K562 (cell line): ENCODE measurements around the gene MLLT11. TPM values are rescaled to one million over a fixed set of nuclear protein-coding genes. Genes with fewer than 3 reads are reported as not detected.
A peak's percentile ranks its signal among the peaks of the same experiment; 100 is the strongest.

ENCODE experiments used
- AFF4 ChIP-seq: sonication (generic); formaldehyde crosslinking; IDR thresholded peaks from 2 replicates; pipeline ENCODE4 v1.8.0; 2023; ENCODE audit warnings: mild to moderate bottlenecking, missing genetic modification reagents
- CBX8 ChIP-seq: fragments of 200-600 bp; sonication (generic); IDR thresholded peaks from 2 replicates; pipeline ENCODE4 v1.6.1; 2012; ENCODE audit warnings: borderline replicate concordance, mixed run types, low read depth, mild to moderate bottlenecking, moderate library complexity, mixed read lengths, low read length, control low read depth, inconsistent platforms; ENCODE audit not compliant: poor library complexity, severe bottlenecking; ENCODE audit errors: extremely low read depth
- FOXK2 ChIP-seq, 2 experiments: fragments of 450-650 bp; IDR thresholded peaks in 1 of 2; conservative IDR thresholded peaks in 1 of 2; 2 replicates each; pipeline ENCODE4 v1.6.1; 2016; ENCODE audit warnings: low read depth in 2 of 2, mild to moderate bottlenecking in 1 of 2
- GTF3C2 ChIP-seq: IDR thresholded peaks from 3 replicates; pipeline ENCODE4 v1.6.1; 2011; ENCODE audit warnings: borderline replicate concordance, mild to moderate bottlenecking, moderate library complexity; ENCODE audit not compliant: insufficient read length; ENCODE audit errors: extremely low read depth
- MYC ChIP-seq, 2 experiments: fragments of 250-450 bp in 1 of 2; sonication (Bioruptor Pico) in 1 of 2; IDR thresholded peaks; 2 replicates each; pipeline versions ENCODE4 v1.5.1 to v1.6.1; 2012 to 2021; ENCODE audit warnings: low read depth in 2 of 2, borderline replicate concordance in 1 of 2, improper control_type of control experiment in 1 of 2, low read length in 1 of 2, mild to moderate bottlenecking in 1 of 2, moderate library complexity in 1 of 2
- polyA plus RNA-seq, 8 experiments: library from polyadenylated mRNA; depleted of rRNA in 4 of 8; stranded (reverse) in 5 of 8; unstranded in 3 of 8; fragments of >200 nt; fragmentation: Nextera tagmentation in 2 of 8; fragmentation: Illumina TruSeq in 1 of 8; extraction: Ambion mirVana in 2 of 8; extraction: Trizol in 1 of 8; gene quantifications; 2 replicates each; pipeline versions ENCODE4 v1.2.1 to v1.2.3, GENCODE V29; 2011 to 2014; ENCODE audit warnings: inconsistent platforms in 1 of 8, missing spikeins in 1 of 8
- total RNA-seq, 7 experiments: library from RNA; depleted of rRNA in 6 of 7; stranded (reverse); fragments of >200 nt in 6 of 7; fragmentation: Illumina TruSeq in 2 of 7; extraction: Trizol in 2 of 7; gene quantifications; 2 replicates each; pipeline versions ENCODE4 v1.2.1 to v1.2.3, GENCODE V29; 2011 to 2021; ENCODE audit warnings: low replicate concordance in 1 of 7

Gene MLLT11
- total and polyA plus RNA-seq, 9 of the 15 experiments (the other 6 are each of a cell fraction or from before 2014, with no cell fraction given), result 12.1 to 91.0 (median 22.0) TPM

- TF ChIP-seq MYC (IDR thresholded peaks at IDR 0.05; ENCODE audit: low read depth, low read length) (no peak), MYC (CRISPR knock-in tag; IDR thresholded peaks at IDR 0.05; ENCODE audit: borderline replicate concordance, low read depth) (no peak), AFF4 (CRISPR knock-in tag) (no peak), CBX8 (no peak), GTF3C2 (no peak), FOXK2 (conservative IDR thresholded peaks at IDR 0.05 in 1 of 2, IDR thresholded peaks at IDR 0.05 in 1 of 2; ENCODE audit: low read depth in 2 of 2) (0 out of 4 replicates have a peak, but pooled peaks of 1 of the 2 experiments have one; percentile 14)
Measured at GRCh38 chr1:151060657-151061421, 642 bp downstream of the MLLT11 start (continued).
